NCI-H345 (cell line): Measurements from ENCODE around the gene SLC25A27.
"Not testable (repeated sequence)": the region's sequence is repeated elsewhere in the genome, so short reads cannot be mapped to it uniquely, and the experiment has no call there.

Experiments
- DNase-seq: peaks from one replicate; lab custom pipeline; 2025; lab: John Stamatoyannopoulos, UW

Gene SLC25A27

GRCh38 chr6:46652603-46653438, at the start of gene SLC25A27, which contains the start of gene CYP39A1:
TSS of gene SLC25A27 (plus strand) at chr6:46652975. CDS start at chr6:46653193, 218 bp downstream.
TSS of gene CYP39A1 (minus strand) at chr6:46652818. CDS start at chr6:46652582, 236 bp downstream.
- peak; percentile 96 for DNase-seq

- DNase-seq: no peak
Measured at GRCh38 chr6:46605091-46605797, 47.5 kb upstream of the SLC25A27 start.

GRCh38 chr6:46606338-46606737, 46.4 kb upstream of the SLC25A27 start:
- peak; percentile 69 for DNase-seq

- no peak for DNase-seq
Measured at GRCh38 chr6:46610862-46611553, 41.8 kb upstream of the SLC25A27 start.

- DNase-seq: no peak
Measured at GRCh38 chr6:46612645-46613044, 40.1 kb upstream of the SLC25A27 start.

GRCh38 chr6:46618726-46619125, 34.0 kb upstream of the SLC25A27 start:
- no peak for DNase-seq

- DNase-seq: peak; percentile 24
Measured at GRCh38 chr6:46626228-46626909, 26.4 kb upstream of the SLC25A27 start.

GRCh38 chr6:46626976-46627375, 25.8 kb upstream of the SLC25A27 start:
- no peak for DNase-seq

- DNase-seq: no peak
Measured at GRCh38 chr6:46628498-46628897, 24.3 kb upstream of the SLC25A27 start.

GRCh38 chr6:46628976-46629375, 23.8 kb upstream of the SLC25A27 start:
- no peak for DNase-seq

- no peak for DNase-seq
Measured at GRCh38 chr6:46629691-46630090, 23.1 kb upstream of the SLC25A27 start.

GRCh38 chr6:46632053-46632452, 20.7 kb upstream of the SLC25A27 start:
- DNase-seq: no peak

GRCh38 chr6:46635462-46635861, 17.3 kb upstream of the SLC25A27 start:
- DNase-seq: no peak

GRCh38 chr6:46637145-46637544, 15.6 kb upstream of the SLC25A27 start:
- no peak for DNase-seq

GRCh38 chr6:46637933-46638332, 14.8 kb upstream of the SLC25A27 start:
- DNase-seq: no peak

GRCh38 chr6:46638650-46639049, 14.1 kb upstream of the SLC25A27 start:
- no peak for DNase-seq

- no peak for DNase-seq
Measured at GRCh38 chr6:46642928-46643751, 9.6 kb upstream of the SLC25A27 start.

- no peak for DNase-seq
Measured at GRCh38 chr6:46645265-46645664, 7.5 kb upstream of the SLC25A27 start.

- DNase-seq: not testable (repeated sequence)
Measured at GRCh38 chr6:46648108-46648507, 4.7 kb upstream of the SLC25A27 start.

- peak; percentile 10 for DNase-seq
Measured at GRCh38 chr6:46648869-46649492, 3.8 kb upstream of the SLC25A27 start.

- DNase-seq: no peak
Measured at GRCh38 chr6:46651006-46651405, 1.8 kb upstream of the SLC25A27 start.
